Left renal cortex interstitium (tissue), 4 donors: ENCODE data around the gene OR1M1. TPM values are rescaled to one million over a fixed set of nuclear protein-coding genes. Genes with fewer than 3 reads are reported as not detected.

Source experiments
- DNase-seq, 4 donors: peaks; one replicate each; pipeline ENCODE4 v3.0.0-alpha.2; 2013; ENCODE audit warnings: low read depth in 4 of 4, low spot score in 2 of 4, missing footprints in 1 of 4
- polyA plus RNA-seq, 4 donors: library from polyadenylated mRNA; unstranded; fragments of 120-200 nt; gene quantifications; one replicate each; pipeline ENCODE4 v1.2.1, GENCODE V29; 2013; ENCODE audit not compliant: insufficient read length in 4 of 4

The OR1M1 gene
- polyA plus RNA-seq, 4 donors = 0.06 to 0.09 (median 0.06) TPM; not detected in 1

DNA sequence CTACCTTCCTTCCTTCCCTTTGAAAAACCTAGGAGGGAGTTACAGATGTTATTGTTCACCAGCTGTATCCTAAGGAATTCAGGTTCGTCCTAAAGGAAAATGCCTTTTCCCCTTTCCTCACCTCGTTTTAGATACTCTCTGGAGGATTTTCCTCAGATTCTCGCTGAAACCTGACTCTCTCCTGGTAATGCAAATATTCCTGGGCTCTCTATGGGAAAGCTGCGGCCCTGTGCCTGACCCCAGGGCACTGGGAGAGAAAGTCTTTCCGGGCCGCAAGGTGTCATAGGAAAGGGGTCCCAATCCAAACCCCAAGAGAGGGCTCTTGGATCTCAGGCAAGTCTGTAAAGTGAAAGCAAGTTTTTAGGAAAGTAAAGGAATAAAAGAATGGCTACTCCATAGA is 13.1 kb upstream of the OR1M1 start:
- DNase-seq = no peak

DNA sequence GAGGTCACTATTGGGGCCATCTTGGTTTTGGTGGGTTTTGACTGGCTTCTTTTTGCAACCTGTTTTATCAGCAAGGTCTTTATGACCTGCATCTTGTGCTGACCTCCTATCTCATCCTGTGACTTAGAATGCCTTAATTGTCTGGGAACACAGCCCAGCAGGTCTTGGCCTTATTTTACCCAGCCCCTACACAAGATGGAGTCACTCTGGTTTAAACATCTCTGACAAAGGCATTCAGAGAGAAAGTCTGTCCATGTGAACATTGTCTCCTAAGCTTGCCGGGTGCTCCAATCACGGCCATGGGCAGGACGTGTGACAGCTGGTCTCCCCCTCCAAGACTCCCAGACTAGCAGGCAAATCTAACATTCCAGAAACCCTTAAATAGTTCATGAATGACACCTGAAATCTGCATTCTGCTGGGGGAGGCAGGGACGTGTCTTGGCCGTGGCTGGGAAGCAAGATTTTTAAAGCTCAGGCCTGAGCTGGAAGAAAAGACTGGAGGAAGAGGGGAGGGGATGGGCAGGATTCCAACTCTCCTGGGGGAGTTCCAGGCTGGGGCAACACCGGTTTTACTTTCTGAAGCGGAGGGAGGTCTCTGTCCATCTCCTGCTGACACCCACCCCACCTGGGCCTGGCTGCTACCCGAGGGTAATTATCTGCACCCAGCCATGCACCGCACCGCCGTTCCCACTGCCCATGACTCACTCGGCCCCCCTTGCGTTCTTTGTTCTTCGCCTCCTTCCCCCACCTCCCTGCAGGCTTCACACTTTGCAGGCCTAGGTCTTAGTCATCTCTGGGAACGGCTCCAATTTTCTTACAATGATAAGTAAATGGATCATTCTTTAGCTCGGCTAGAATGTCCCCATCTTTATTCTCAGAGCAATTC is 11.6 kb upstream of the OR1M1 start:
- DNase-seq = peak in 1 of 4 donors; percentile 66

DNA sequence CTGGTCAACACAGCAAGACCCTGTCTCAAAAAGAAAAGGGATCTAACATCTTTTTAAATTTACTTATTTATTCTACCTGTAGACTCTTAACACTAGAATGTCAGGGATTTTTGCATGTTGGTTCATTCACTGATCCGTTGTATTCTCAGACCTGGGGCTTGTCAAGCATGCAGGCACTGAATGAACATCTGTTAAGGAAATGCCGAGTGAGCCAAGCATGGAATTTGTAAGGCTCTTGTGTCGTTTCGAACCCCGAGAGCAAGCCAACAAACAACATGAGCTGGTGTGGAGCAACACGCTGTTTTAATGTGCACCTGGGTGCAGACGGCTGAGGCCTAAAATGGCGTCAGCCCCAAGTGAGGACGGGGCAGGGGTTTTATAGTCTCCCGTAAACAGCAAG is 10.0 kb upstream of the OR1M1 start:
- DNase-seq = no peak

DNA sequence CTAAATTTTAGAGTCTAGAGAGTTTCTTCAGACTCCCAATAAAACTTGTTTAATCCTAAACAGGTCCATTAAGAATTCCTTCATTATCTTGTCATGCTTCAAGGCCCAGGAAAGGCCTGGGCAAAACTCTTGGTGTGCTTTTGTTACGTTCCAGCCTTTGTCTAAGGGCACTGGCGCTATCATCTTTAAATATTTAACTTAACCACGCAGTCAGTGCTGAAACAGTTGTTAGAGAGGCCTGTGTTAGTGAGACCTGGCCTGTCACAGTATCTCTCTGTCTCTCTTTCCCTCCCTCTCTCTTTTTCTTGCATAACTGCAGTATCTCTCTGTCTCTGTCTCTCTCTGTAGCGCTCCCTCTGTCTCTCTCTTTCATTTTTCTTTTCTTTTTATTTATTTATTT is 8.2 kb upstream of the OR1M1 start:
- DNase-seq = no peak

DNA sequence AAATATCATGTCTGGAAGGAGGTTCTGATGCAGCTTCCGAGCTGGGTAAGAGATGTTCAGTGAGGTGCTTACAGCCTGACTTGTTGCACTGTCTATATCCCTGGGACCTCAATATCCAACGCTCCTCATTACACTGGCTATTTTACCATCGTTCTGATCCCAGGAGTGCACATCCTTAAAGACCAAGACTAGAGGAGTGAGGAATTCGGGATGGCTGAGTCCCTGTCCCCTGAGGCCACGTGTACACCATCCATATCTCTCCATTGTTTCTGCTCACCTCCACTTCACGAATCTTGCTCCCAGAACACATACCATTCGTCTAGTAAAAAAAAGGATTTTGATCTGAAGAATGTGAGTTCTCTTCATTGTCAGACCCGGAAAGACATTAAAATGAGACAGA is 20.5 kb downstream of the OR1M1 start, which contains the start of gene OR7G2:
Gene OR7G2, minus strand, starts transcription at position 101 of the 400 bp plus-strand sequence. CDS start 4,232 bp downstream, outside the sequence.
- no peak for DNase-seq

DNA sequence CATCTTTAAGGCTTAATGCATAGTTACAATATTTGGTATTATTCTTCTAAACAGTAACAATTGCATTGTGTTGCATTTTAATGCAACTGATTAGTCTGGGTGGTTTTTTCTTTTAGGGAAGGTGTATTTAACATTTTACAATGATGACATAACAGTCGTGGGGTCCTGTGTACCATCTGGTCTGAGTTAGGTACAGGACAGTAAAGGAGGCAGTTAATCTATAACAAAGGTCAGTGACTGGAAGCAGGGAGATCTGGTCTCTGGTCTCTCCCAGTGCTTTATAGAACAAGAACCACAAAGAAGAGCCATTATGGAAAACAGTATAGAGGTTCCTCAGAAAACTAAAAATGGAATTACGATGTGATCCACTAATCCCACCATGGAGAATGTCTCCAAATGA is 23.1 kb downstream of the OR1M1 start:
- no peak for DNase-seq

DNA sequence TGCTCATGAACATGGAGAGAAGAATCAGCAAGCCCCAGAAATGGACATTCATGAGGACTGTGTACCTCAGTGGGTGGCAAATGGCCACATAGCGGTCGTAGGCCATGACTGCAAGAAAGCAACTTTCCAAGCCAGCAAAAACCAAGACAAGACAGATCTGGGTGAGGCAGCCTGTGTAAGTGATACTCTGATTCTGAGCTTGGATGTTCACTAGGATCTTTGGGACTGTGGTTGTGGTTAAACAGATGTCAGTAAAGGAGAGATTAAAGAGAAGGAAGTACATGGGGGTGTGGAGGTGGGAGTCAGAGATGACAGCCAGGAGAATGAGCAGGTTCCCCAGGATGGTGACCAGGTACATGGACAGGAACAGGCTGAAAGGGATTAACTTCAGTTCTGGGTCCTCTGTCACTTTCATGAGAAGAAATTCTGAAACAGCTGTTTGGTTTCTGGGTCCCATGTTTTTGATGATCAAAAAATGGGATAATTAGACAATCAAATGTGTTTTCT is 28.5 kb downstream of the OR1M1 start, which contains the start of gene OR7G1:
Gene OR7G1, minus strand, starts transcription at position 457 of the 507 bp plus-strand sequence. Its CDS starts 0 bp downstream, at position 457.
- DNase-seq = no peak

DNA sequence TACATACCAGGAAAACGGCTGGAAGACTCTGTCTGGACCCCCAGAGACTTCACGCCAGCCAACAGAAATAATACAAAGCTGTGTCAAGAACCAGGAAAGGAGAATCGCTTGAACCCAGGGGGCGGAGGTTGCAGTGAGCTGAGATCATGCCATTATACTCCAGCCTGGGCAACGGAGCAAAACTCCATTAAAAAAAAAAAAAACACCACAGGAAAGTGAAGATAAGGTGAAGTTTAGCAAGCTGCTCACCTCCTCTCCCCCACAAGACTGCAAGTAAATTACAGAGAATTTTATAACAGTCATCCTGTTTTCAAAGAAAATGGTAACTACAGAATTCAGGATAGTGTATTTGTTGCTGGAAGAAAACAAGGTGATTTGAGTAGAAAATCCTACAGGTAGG is 29.7 kb downstream of the OR1M1 start:
- no peak for DNase-seq

DNA sequence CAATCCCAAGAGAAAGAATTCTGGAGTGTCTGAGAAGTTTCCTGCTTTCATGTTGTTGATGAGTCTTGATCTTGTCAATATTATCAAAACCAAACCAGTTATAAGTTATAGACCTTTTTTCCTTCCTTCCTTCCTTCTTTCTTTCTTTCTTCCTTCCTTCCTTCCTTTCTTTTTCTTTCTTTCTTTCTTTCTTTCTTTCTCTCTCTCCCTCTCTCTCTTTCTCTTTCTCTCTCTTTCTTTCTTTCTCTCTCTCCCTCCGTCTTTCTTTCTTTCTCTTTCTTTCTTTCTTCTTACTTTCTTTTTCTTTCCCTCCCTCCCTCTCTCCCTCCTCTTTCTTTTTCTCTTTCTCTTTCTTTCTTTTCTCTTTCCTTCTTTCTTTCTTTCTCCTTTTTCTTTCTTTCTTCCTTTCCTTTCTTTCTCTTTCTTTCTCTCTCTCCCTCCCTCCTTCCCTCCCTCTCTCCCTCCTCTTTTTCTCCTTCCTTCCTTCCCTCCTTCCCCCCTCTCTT is 40.1 kb downstream of the OR1M1 start, which contains the start of gene OR7G3:
Gene OR7G3, minus strand, starts transcription at position 51 of the 506 bp plus-strand sequence. Its CDS starts 0 bp downstream, at position 51.
- no peak for DNase-seq

DNA sequence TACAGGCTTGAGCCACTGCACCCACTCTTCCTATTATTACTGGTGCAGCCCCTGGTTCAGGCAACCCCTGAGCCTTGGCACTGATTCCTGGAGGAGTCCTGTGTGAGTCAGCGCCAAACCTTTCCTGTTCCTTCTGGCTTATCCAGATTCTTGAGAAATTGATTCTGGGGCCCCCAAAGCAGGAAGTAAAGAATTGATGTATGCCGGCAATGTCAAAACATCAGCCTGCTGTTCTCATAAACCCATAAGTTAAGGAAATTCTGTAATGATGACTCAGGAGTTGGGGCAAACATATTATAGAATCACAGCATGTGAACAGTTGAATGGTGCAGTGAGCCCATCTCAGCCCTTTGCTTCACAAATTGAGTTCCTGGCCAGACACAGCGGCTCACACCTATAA is 41.3 kb downstream of the OR1M1 start:
- no peak for DNase-seq

DNA sequence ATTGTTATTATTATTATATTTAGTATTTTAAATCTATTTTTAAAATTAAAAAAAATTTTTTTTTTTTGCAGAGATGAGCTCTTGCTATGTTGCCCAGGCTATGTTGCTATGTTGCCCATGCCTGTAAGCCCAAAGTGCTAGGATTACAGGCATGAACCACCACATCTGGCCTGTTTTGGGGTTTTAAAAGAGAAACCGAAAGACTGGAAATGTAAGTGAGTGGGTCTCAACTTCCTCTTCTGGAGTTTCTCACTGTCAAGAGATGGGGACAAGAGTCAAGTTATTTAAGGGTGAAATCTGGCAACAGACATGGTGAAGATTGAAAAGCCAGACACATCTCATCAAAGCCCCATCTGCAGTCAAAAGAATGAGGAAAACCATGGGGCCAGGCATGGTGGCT is 44.1 kb downstream of the OR1M1 start:
- no peak for DNase-seq

DNA sequence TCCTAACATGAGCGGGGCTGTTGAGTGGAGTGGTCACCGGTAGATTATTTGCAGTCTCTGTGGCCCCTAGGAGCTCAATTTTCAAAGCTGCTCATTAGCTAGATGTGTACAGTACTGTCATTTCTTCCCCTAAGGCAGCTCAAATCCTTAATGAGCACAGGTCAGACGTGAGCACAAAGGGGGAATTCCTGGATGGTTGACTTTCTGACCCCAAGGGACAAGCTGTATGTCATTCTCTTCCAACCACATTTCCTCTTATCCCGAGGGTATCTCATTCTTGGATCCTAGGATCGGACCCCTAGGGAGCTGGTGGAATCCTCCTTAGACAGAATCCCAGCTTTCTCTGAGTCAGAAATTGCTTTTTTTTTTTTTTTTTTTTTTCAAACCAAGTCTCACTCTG is 45.6 kb downstream of the OR1M1 start:
- DNase-seq = no peak

DNA sequence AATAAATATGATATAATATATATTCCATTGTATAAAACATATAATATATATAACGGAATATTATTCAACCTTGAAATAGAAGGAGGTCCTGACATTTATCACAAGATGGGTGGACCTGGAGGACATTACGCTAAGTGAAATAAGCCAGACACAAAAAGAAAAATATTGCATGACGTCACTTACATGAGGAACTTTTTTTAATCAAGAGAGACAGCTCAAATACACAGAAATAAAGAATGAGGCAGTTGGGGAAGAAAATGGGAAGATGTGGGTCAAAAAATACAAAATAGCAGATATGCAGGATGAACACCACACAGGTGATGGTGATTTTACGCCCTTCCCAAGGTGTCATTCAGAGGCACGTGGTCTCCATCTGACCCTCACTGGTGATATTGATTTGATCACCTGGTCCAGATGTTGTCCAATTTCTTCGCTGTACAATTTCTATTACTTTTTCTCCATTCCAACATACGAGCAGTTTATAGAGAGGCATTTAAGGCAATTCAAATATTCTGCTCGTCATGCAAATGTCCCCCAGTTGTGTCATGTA is 52.8 kb downstream of the OR1M1 start:
- peak in 1 of 4 donors; percentile 8 for DNase-seq

DNA sequence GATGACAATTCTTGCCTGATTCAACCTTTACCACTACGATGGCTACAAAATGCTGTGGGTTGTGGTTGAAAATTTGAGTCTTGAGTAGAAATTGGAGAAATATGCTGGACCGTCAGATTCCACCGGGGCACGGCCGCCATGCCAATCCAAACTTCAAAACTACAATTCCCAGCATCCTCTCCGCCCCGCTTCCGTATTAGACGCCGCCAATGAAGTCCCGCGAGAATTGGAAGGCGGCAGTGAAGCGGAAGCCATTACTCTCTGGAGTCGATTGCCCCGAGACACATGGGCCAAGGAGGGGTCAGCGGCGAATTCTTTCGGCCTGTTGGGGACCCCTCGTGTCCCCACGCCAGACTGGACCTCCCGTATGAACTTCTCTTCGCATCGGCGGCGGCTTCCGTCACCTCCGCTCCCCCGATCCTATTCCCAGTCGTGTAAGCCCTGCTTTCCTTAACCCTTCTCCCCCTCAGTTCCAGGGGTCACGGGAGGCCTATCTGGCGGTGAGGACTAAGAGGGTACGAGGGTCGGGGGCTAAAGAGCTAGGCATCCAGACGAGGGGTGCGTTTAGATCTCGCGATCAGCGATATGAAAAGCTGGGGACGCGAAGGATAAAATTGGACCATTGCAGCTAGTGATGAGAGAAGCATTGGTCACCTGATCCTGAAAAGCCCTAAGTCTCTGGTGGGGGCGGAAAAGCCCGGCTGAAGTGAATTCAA is 53.5 kb downstream of the OR1M1 start, which contains the start of gene ZNF317:
Gene ZNF317, plus strand, starts transcription at position 239 of the 716 bp plus-strand sequence. CDS start 15,620 bp downstream, outside the sequence.
- peak; percentile 82 to 97 (median 88) for DNase-seq

DNA sequence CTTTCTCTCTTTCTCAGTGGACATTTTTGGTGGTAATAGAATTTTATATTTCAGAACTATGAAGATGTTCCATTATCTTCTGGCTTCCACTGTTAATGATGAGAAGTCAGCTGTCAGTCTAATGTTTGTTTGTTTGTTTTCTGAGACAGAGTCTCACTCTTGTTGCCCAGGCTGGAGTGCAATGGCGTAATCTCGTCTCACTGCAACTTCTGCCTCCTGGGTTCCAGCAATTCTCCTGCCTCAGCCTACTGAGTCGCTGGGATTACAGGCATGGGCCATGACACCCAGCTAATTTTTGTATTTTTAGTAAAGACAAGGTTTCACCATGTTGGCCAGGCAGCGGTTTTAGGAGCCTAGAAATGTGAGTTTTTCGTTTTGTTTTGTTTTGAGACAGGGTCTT is 58.1 kb downstream of the OR1M1 start:
- DNase-seq = peak in 1 of 4 donors; percentile 8

Other genes starting within 250 kb of the OR1M1 start
- gene MUC16, start 76.7 kb upstream of the OR1M1 start, polyA plus RNA-seq = under 1 TPM; 0.02 to 0.16 (median 0.09) TPM
- gene OR7G2, start 20.4 kb downstream of the OR1M1 start, polyA plus RNA-seq = under 1 TPM in 3 of 4 donors, not detected in 1; 0.04 to 0.05 (median 0.05) TPM
- gene OR7G1, start 28.7 kb downstream of the OR1M1 start, polyA plus RNA-seq = not detected
- gene OR7G3, start 39.9 kb downstream of the OR1M1 start, polyA plus RNA-seq = not detected
- gene ZNF317, start 53.3 kb downstream of the OR1M1 start, polyA plus RNA-seq = 10 to 100 TPM; 35.2 to 37.9 (median 36.1) TPM
- under 1 TPM; 0.05 to 0.21 (median 0.12) TPM for gene OR7D2, start 91.9 kb downstream of the OR1M1 start, polyA plus RNA-seq
- under 1 TPM in 1 of 4 donors, not detected in 3; 0.03 TPM for gene OR7D4, start 132.5 kb downstream of the OR1M1 start, polyA plus RNA-seq
- not detected for gene OR7E24, start 163.9 kb downstream of the OR1M1 start, polyA plus RNA-seq
- gene ZNF699, start 222.8 kb downstream of the OR1M1 start, polyA plus RNA-seq = 1 to 10 TPM; 6.5 to 8.7 (median 6.9) TPM
- 10 to 100 TPM; 49.0 to 71.6 (median 62.9) TPM for gene ZNF559, start 237.1 kb downstream of the OR1M1 start, polyA plus RNA-seq